Glutamatergic neuron (in vitro differentiated cells): ENCODE data around the gene MDM4. TPM values are rescaled to one million over a fixed set of nuclear protein-coding genes. Genes with fewer than 3 reads are reported as not detected.
A peak's percentile ranks its signal among the peaks of the same experiment; 100 is the strongest.

ENCODE experiments used
- DNase-seq: peaks from one replicate; pipeline ENCODE4 v3.0.0; 2022
- H3K27ac Mint-ChIP-seq: one replicate; pipeline ENCODE4 v1.8.0; 2020; ENCODE audit warnings: mild to moderate bottlenecking, mixed read lengths, inconsistent platforms; ENCODE audit not compliant: unreplicated experiment
- H3K27me3 Mint-ChIP-seq: one replicate; pipeline ENCODE4 v1.8.0; 2020; ENCODE audit warnings: mild to moderate bottlenecking, moderate library complexity, mixed read lengths, inconsistent platforms; ENCODE audit not compliant: unreplicated experiment
- H3K36me3 Mint-ChIP-seq: one replicate; pipeline ENCODE4 v1.8.0; 2020; ENCODE audit warnings: mild to moderate bottlenecking, mixed read lengths, inconsistent platforms; ENCODE audit not compliant: unreplicated experiment
- H3K4me1 Mint-ChIP-seq: one replicate; pipeline ENCODE4 v1.8.0; 2020; ENCODE audit warnings: mild to moderate bottlenecking, low read depth, mixed read lengths, inconsistent platforms; ENCODE audit not compliant: unreplicated experiment
- H3K4me3 Mint-ChIP-seq: one replicate; pipeline ENCODE4 v1.8.0; 2020; ENCODE audit warnings: mild to moderate bottlenecking, mixed read lengths, inconsistent platforms; ENCODE audit not compliant: unreplicated experiment
- H3K9me3 Mint-ChIP-seq: one replicate; pipeline ENCODE4 v1.8.0; 2020; ENCODE audit warnings: mild to moderate bottlenecking, moderate library complexity, mixed read lengths, inconsistent platforms; ENCODE audit not compliant: unreplicated experiment
- total RNA-seq: library from RNA; stranded (reverse); fragmentation: NEBNext Ultra II Directional; extraction: Animal tissue kit (Norgen Biotek cat#: 25700); gene quantifications from one replicate; pipeline ENCODE4 v1.2.1, GENCODE V29; 2021; ENCODE audit not compliant: unreplicated experiment
- TF ChIP-seq, protein P1 (sequence below): fragments of 200-600 bp; sonication (generic); IDR thresholded peaks from one replicate; pipeline ENCODE4 v1.5.0; 2021; ENCODE audit not compliant: partially characterized antibody, unreplicated experiment

Gene MDM4
- total RNA-seq, 1 donor from 2014 or later, result 93.9 TPM

DNA sequence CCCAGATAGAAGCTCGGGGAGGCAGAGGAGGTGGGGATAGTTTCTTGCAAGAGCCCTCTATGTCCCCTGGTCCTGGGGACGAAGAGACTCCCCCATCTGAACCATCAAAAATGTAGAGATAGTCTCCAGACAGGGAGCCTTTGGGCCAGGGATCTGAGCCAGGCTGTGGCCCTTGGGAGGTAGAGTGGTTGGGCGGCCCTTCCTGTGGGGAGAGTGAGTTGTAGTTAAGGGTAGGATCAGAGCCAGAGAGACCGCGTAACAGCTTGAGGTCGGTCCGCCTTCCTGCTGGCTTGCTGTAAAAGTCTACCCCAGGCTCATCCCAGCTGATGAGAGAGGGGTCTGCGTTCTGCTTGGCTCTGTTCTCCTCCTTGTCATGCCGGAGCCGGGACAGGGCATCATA is 46.9 kb upstream of the MDM4 start:
- peaks cover 36% of the 10 kb centered on the region for H3K4me1 Mint-ChIP-seq
- H3K9me3 Mint-ChIP-seq, result peaks cover 10% of the 10 kb centered on the region
- no peak overlapping the region for H3K4me3 Mint-ChIP-seq
- H3K27ac Mint-ChIP-seq, result no peak overlapping the region
- no peak for DNase-seq
- H3K27me3 Mint-ChIP-seq, result peaks cover 13% of the 10 kb centered on the region
- H3K36me3 Mint-ChIP-seq, result peaks cover 21% of the 10 kb centered on the region
- TF ChIP-seq, protein P1, sequence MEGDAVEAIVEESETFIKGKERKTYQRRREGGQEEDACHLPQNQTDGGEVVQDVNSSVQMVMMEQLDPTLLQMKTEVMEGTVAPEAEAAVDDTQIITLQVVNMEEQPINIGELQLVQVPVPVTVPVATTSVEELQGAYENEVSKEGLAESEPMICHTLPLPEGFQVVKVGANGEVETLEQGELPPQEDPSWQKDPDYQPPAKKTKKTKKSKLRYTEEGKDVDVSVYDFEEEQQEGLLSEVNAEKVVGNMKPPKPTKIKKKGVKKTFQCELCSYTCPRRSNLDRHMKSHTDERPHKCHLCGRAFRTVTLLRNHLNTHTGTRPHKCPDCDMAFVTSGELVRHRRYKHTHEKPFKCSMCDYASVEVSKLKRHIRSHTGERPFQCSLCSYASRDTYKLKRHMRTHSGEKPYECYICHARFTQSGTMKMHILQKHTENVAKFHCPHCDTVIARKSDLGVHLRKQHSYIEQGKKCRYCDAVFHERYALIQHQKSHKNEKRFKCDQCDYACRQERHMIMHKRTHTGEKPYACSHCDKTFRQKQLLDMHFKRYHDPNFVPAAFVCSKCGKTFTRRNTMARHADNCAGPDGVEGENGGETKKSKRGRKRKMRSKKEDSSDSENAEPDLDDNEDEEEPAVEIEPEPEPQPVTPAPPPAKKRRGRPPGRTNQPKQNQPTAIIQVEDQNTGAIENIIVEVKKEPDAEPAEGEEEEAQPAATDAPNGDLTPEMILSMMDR, result no peak

DNA sequence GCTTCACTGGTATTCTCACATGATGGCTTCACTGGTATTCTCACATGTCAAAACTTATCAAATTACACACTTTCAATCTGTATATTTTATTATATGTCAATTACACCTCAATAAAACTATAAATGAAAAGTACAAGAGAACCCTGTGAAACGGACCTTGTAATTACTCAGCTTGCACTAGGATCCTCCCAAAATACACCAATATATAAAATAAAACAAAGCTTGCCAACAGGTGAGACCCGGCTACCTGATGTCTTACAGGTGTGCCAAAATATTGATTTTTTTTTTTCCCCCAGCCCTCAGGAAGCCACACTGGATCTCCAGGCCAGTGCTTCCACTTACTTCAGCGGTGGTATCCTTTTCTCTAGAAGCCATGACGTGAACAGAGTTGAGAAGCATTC is 44.5 kb upstream of the MDM4 start:
- H3K4me3 Mint-ChIP-seq, result no peak overlapping the region
- H3K27ac Mint-ChIP-seq, result no peak overlapping the region
- H3K36me3 Mint-ChIP-seq, result peaks cover 16% of the 10 kb centered on the region
- H3K4me1 Mint-ChIP-seq, result peaks cover 26% of the 10 kb centered on the region
- TF ChIP-seq, protein P1, result no peak
- peaks cover 6% of the 10 kb centered on the region for H3K27me3 Mint-ChIP-seq
- peaks cover 4% of the 10 kb centered on the region for H3K9me3 Mint-ChIP-seq
- DNase-seq, result no peak

DNA sequence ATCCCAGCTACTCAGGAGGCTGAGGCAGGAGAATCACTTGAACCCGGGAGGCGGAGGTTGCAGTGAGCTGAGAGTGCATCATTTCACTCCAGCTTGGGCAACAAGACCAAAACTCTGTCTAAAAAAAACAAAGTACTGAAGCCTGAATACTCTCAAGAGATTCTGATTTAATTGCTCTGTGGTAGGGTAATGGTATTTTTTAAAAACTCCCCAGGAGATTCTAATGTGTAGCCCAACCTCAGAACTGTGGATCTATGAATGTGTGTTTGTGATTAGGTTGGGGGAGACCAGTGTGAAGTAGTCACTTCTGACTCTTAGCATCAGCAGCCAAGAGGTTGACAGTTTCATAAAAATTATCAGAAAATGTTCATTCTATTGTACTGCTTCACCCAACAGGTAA is 43.5 kb upstream of the MDM4 start:
- H3K4me1 Mint-ChIP-seq, result peaks cover 31% of the 10 kb centered on the region
- no peak overlapping the region for H3K27ac Mint-ChIP-seq
- DNase-seq, result no peak
- H3K27me3 Mint-ChIP-seq, result peaks cover 5% of the 10 kb centered on the region
- H3K9me3 Mint-ChIP-seq, result peaks cover 4% of the 10 kb centered on the region
- peaks cover 16% of the 10 kb centered on the region for H3K36me3 Mint-ChIP-seq
- TF ChIP-seq, protein P1, result no peak
- no peak overlapping the region for H3K4me3 Mint-ChIP-seq

DNA sequence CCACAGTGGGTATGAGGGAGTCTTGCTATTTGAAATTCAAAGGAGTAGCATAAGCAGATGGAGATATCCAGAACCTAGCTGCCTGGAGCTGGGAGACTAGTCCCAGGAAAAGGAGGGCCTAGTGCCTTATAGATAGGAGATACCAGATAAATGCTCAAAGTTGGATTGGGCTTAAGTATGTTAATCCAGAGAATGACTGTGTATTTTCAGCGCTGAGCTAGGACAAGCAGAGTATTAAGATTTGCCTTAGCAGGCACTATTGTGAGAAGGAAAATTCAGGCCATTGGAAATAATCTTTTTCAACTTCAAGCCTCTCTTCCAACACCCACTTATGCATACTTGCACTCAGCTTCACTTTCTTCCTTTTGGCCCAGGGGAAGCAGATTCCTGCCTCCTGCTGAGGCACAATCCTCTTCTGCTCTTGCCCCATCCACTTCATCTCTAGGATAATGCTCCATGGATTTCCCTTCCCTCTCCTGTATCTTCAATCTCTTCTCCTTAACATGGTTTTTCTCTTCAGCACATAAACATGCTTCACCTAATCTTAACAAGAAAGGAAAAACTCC is 42.7 kb upstream of the MDM4 start:
- Mint-ChIP-seq H3K4me3 (no peak overlapping the region), H3K9me3 (peaks cover 4% of the 10 kb centered on the region), H3K27me3 (peaks cover 2% of the 10 kb centered on the region), H3K27ac (peak overlapping the region; percentile 67), H3K36me3 (peaks cover 16% of the 10 kb centered on the region), H3K4me1 (peaks cover 37% of the 10 kb centered on the region)
- DNase-seq, result no peak
- TF ChIP-seq, protein P1, result no peak

DNA sequence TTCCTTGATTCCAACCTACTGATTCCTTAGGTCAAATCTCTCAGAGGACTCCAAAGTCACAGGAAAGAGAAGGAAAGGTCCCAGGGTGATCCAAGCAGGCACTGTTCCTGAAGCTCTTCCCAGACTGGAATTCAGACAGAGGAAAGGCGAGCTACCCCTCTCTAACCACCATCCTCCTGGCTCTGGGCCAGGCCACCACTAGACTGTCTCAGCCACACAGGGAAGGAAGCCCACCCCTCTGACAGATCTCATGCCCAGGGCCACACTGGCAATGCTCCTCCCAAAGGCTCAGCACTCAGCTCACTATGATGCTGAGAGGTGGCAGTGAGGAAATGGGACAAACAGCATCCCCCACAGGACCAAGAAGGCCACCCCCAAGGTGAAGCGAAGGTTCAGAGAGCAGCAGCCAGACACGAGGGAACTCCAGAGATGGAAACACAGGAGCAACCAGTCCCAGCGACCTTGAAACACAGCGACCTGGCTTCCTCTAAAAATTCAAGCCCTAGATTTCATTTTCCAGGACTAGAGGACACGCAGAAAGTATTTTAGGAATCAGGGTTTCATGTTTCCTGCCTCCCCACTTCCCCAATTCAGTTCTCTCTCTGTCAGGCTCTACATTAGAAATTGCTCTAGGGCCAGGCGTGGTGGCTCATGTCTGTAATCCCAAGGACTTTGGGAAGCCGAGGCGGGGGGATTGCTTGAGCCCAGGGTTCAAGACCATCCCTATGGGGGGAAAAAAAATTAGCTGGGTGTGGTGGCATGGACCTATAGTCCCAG is 40.4 kb upstream of the MDM4 start:
- no peak for DNase-seq
- TF ChIP-seq, protein P1, result no peak
- H3K27me3 Mint-ChIP-seq, result peaks cover 3% of the 10 kb centered on the region
- no peak overlapping the region for H3K4me3 Mint-ChIP-seq
- H3K27ac Mint-ChIP-seq, result no peak overlapping the region
- no peaks in the 10 kb centered on the region for H3K36me3 Mint-ChIP-seq
- peaks cover 12% of the 10 kb centered on the region for H3K9me3 Mint-ChIP-seq
- peaks cover 53% of the 10 kb centered on the region for H3K4me1 Mint-ChIP-seq
